ENCODE results near the gene KCND3.

KCND3 gene

DNA sequence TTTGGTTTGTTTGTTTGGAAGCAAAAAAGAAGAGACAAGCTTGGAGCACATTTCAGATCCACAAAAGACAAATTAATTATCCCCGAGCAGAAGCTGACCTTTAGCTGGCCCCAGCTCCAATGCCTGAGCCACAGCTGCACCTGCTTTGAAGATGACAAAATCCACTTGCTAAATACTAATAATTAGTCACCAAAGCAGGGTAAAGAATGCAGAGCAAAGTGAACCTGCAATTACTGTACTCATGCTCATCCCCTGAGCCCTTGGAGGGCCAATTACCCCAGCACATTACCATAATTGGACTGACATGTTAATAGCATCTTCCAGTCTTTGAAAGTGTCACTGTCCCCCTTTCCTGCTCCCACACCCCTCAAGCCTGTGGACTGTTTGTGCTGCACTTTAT, 38.2 kb upstream of the KCND3 start:
- no CpG with 5 or more reads among the region's 1 CpG for WGBS, 2 donors (ENCODE audit: extremely low coverage in 2 of 2, insufficient read length in 2 of 2, insufficient replicate concordance in 1 of 2)
- Histone ChIP-seq H3K27ac (replicated peaks; ENCODE audit: low read length) (no peak overlapping the region), H3K9ac (ENCODE audit: low read depth, low read length, poor library complexity) (no peak overlapping the region), H3K4ac (ENCODE audit: low read length) (no peak overlapping the region), H2AFZ (ENCODE audit: low read length) (no peak overlapping the region), H3K4me1 (ENCODE audit: control insufficient read depth in 2 of 2, insufficient read depth in 1 of 2, low read depth in 1 of 2, low read length in 2 of 2) (peaks cover 0 to 9% of the 10 kb centered on the region in 2 donors), H3K23ac (ENCODE audit: low read depth, low read length, poor library complexity) (no peak overlapping the region), H2BK15ac (ENCODE audit: low read length) (no peak overlapping the region), H2BK5ac (ENCODE audit: low read length) (no peak overlapping the region), H3K9me3 (replicated peaks in 1 of 2; ENCODE audit: control insufficient read depth in 2 of 2, insufficient read depth in 1 of 2, low read depth in 1 of 2, low read length in 2 of 2) (no peaks in the 10 kb centered on the region), H4K8ac (ENCODE audit: low read depth, low read length) (no peak overlapping the region), H3K18ac (ENCODE audit: low read length) (no peak overlapping the region), H4K91ac (ENCODE audit: low read depth, low read length, poor library complexity) (no peak overlapping the region), H3K4me2 (ENCODE audit: insufficient read depth, low read length, poor library complexity, severe bottlenecking) (no peak overlapping the region), H2BK12ac (ENCODE audit: low read length) (no peak overlapping the region), H3K4me3 (ENCODE audit: low read length in 2 of 2) (no peak overlapping the region), H3K14ac (ENCODE audit: low read length) (no peak overlapping the region), H3K36me3 (replicated peaks in 1 of 2; ENCODE audit: control insufficient read depth in 2 of 2, insufficient read depth in 2 of 2, low read length in 2 of 2) (no peaks in the 10 kb centered on the region), H2BK120ac (ENCODE audit: low read depth, low read length) (no peak overlapping the region), H3K79me1 (ENCODE audit: low read depth, low read length) (no peaks in the 10 kb centered on the region), H3K27me3 (ENCODE audit: control insufficient read depth in 3 of 3, insufficient read depth in 3 of 3, low read depth in 1 of 3, low read length in 3 of 3) (peaks cover 0 to 14% (median 0%) of the 10 kb centered on the region in 3 experiments), H2AK5ac (ENCODE audit: low read depth, low read length) (no peak overlapping the region)
- no peak for DNase-seq (ENCODE audit: low spot score)

DNA sequence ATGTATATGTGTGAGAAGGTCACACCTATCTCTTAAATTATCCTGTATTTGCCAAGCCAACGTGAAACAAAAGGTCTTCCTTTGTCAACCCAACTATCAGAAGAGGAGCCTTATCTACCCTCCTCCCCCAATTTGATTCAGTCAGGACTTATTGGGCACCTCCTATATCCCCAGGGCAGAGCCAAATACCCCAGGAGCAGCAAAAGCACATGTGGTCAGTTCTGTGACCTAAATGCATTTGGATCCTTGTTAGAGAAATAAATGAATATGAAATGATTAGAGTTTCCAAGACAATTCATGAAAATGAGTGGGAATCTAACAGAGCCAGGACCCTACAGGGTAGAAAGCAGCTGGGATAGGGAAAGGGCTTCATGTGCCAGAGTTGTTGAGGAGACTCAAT, 37.0 kb upstream of the KCND3 start:
- no peak for DNase-seq (ENCODE audit: low spot score)
- Histone ChIP-seq H4K91ac (ENCODE audit: low read depth, low read length, poor library complexity) (no peak overlapping the region), H4K8ac (ENCODE audit: low read depth, low read length) (no peak overlapping the region), H3K27ac (replicated peaks; ENCODE audit: low read length) (no peak overlapping the region), H3K18ac (ENCODE audit: low read length) (no peak overlapping the region), H3K4ac (ENCODE audit: low read length) (no peak overlapping the region), H2AK5ac (ENCODE audit: low read depth, low read length) (no peak overlapping the region), H2AFZ (ENCODE audit: low read length) (no peak overlapping the region), H3K23ac (ENCODE audit: low read depth, low read length, poor library complexity) (no peak overlapping the region), H3K36me3 (replicated peaks in 1 of 2; ENCODE audit: control insufficient read depth in 2 of 2, insufficient read depth in 2 of 2, low read length in 2 of 2) (no peaks in the 10 kb centered on the region), H3K4me1 (ENCODE audit: control insufficient read depth in 2 of 2, insufficient read depth in 1 of 2, low read depth in 1 of 2, low read length in 2 of 2) (peaks cover 0 to 10% of the 10 kb centered on the region in 2 donors), H3K9me3 (replicated peaks in 1 of 2; ENCODE audit: control insufficient read depth in 2 of 2, insufficient read depth in 1 of 2, low read depth in 1 of 2, low read length in 2 of 2) (no peaks in the 10 kb centered on the region), H3K4me2 (ENCODE audit: insufficient read depth, low read length, poor library complexity, severe bottlenecking) (no peak overlapping the region), H2BK15ac (ENCODE audit: low read length) (no peak overlapping the region), H3K79me1 (ENCODE audit: low read depth, low read length) (no peaks in the 10 kb centered on the region), H2BK5ac (ENCODE audit: low read length) (no peak overlapping the region), H3K9ac (ENCODE audit: low read depth, low read length, poor library complexity) (no peak overlapping the region), H3K27me3 (ENCODE audit: control insufficient read depth in 3 of 3, insufficient read depth in 3 of 3, low read depth in 1 of 3, low read length in 3 of 3) (peaks cover 0 to 14% (median 0%) of the 10 kb centered on the region in 3 experiments), H2BK120ac (ENCODE audit: low read depth, low read length) (no peak overlapping the region), H3K4me3 (ENCODE audit: low read length in 2 of 2) (no peak overlapping the region), H2BK12ac (ENCODE audit: low read length) (no peak overlapping the region), H3K14ac (ENCODE audit: low read length) (no peak overlapping the region)
- WGBS, 2 donors (ENCODE audit: extremely low coverage in 2 of 2, insufficient read length in 2 of 2, insufficient replicate concordance in 1 of 2), result no CpG with 5 or more reads among the region's 1 CpG

DNA sequence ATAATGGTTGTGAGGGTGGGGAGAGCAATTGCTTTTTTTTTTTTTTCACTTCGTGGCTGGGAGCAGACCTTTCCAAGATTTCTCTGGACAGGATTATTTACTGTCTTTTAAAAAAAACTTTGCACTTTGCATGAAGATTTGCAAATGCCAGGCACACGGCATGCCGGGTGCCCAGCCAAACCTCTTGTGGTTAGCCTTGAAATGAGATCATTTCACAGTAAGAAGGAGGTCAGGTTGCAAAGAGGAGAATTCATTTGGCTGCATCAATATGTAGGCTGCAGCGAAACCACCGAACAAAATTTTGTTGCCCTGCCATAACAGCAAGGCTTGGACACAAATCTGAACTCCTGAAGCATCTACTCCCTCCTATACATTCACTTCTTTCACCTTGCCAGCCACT, 36.5 kb upstream of the KCND3 start:
- Histone ChIP-seq H4K91ac (ENCODE audit: low read depth, low read length, poor library complexity) (no peak overlapping the region), H3K14ac (ENCODE audit: low read length) (no peak overlapping the region), H3K36me3 (replicated peaks in 1 of 2; ENCODE audit: control insufficient read depth in 2 of 2, insufficient read depth in 2 of 2, low read length in 2 of 2) (no peaks in the 10 kb centered on the region), H3K4me1 (ENCODE audit: control insufficient read depth in 2 of 2, insufficient read depth in 1 of 2, low read depth in 1 of 2, low read length in 2 of 2) (peaks cover 0 to 13% of the 10 kb centered on the region in 2 donors), H2AFZ (ENCODE audit: low read length) (no peak overlapping the region), H3K27ac (replicated peaks; ENCODE audit: low read length) (no peak overlapping the region), H3K18ac (ENCODE audit: low read length) (no peak overlapping the region), H3K4me2 (ENCODE audit: insufficient read depth, low read length, poor library complexity, severe bottlenecking) (no peak overlapping the region), H3K9me3 (replicated peaks in 1 of 2; ENCODE audit: control insufficient read depth in 2 of 2, insufficient read depth in 1 of 2, low read depth in 1 of 2, low read length in 2 of 2) (no peaks in the 10 kb centered on the region), H3K27me3 (ENCODE audit: control insufficient read depth in 3 of 3, insufficient read depth in 3 of 3, low read depth in 1 of 3, low read length in 3 of 3) (peaks cover 0 to 14% (median 0%) of the 10 kb centered on the region in 3 experiments), H3K79me1 (ENCODE audit: low read depth, low read length) (no peaks in the 10 kb centered on the region), H4K8ac (ENCODE audit: low read depth, low read length) (no peak overlapping the region), H3K4me3 (ENCODE audit: low read length in 2 of 2) (no peak overlapping the region), H2BK5ac (ENCODE audit: low read length) (no peak overlapping the region), H3K9ac (ENCODE audit: low read depth, low read length, poor library complexity) (no peak overlapping the region), H3K4ac (ENCODE audit: low read length) (no peak overlapping the region), H2BK12ac (ENCODE audit: low read length) (no peak overlapping the region), H2BK15ac (ENCODE audit: low read length) (no peak overlapping the region), H3K23ac (ENCODE audit: low read depth, low read length, poor library complexity) (no peak overlapping the region), H2AK5ac (ENCODE audit: low read depth, low read length) (no peak overlapping the region), H2BK120ac (ENCODE audit: low read depth, low read length) (no peak overlapping the region)
- WGBS, 2 donors (ENCODE audit: extremely low coverage in 2 of 2, insufficient read length in 2 of 2, insufficient replicate concordance in 1 of 2), result no CpG with 5 or more reads among the region's 5 CpGs
- no peak for DNase-seq (ENCODE audit: low spot score)

DNA sequence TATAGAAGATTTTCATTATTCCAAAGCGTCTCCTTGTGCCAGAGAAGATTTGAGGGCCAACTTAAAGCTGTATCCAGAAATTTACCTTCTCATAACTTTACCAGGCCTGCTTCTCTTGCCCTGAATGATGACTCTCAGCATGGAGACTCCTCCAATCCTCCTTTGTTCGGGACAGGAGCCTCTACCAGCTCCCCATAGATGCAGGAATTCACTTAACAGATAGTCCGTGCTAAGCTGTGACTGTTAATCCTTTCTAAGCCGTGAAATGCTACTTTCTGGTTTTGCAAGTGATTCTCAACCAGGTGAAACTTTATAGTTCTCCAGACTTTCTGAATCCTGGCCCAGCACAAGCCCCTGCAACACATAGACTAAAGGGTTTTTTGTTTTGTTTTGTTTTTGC, 31.8 kb upstream of the KCND3 start:
- Histone ChIP-seq H3K18ac (ENCODE audit: low read length) (no peak overlapping the region), H3K9me3 (replicated peaks in 1 of 2; ENCODE audit: control insufficient read depth in 2 of 2, insufficient read depth in 1 of 2, low read depth in 1 of 2, low read length in 2 of 2) (no peaks in the 10 kb centered on the region), H2BK12ac (ENCODE audit: low read length) (no peak overlapping the region), H2AK5ac (ENCODE audit: low read depth, low read length) (no peak overlapping the region), H3K4me2 (ENCODE audit: insufficient read depth, low read length, poor library complexity, severe bottlenecking) (no peak overlapping the region), H3K79me1 (ENCODE audit: low read depth, low read length) (no peaks in the 10 kb centered on the region), H2BK120ac (ENCODE audit: low read depth, low read length) (no peak overlapping the region), H3K9ac (ENCODE audit: low read depth, low read length, poor library complexity) (no peak overlapping the region), H4K8ac (ENCODE audit: low read depth, low read length) (no peak overlapping the region), H3K23ac (ENCODE audit: low read depth, low read length, poor library complexity) (no peak overlapping the region), H3K4me3 (ENCODE audit: low read length in 2 of 2) (no peak overlapping the region), H3K27me3 (ENCODE audit: control insufficient read depth in 3 of 3, insufficient read depth in 3 of 3, low read depth in 1 of 3, low read length in 3 of 3) (no peaks in the 10 kb centered on the region), H3K4me1 (ENCODE audit: control insufficient read depth in 2 of 2, insufficient read depth in 1 of 2, low read depth in 1 of 2, low read length in 2 of 2) (peaks cover 0 to 7% of the 10 kb centered on the region in 2 donors), H2BK15ac (ENCODE audit: low read length) (no peak overlapping the region), H2AFZ (ENCODE audit: low read length) (no peak overlapping the region), H2BK5ac (ENCODE audit: low read length) (no peak overlapping the region), H3K36me3 (replicated peaks in 1 of 2; ENCODE audit: control insufficient read depth in 2 of 2, insufficient read depth in 2 of 2, low read length in 2 of 2) (no peaks in the 10 kb centered on the region), H3K4ac (ENCODE audit: low read length) (no peak overlapping the region), H3K27ac (replicated peaks; ENCODE audit: low read length) (no peak overlapping the region), H4K91ac (ENCODE audit: low read depth, low read length, poor library complexity) (no peak overlapping the region), H3K14ac (ENCODE audit: low read length) (no peak overlapping the region)
- no CpG with 5 or more reads among the region's 4 CpGs for WGBS, 2 donors (ENCODE audit: extremely low coverage in 2 of 2, insufficient read length in 2 of 2, insufficient replicate concordance in 1 of 2)
- DNase-seq (ENCODE audit: low spot score), result peak; percentile 18

Measured in neuronal stem cell (in vitro differentiated cells).